CD4-positive, alpha-beta T cell treated with Interleukin-10 for 1 hour (primary cell): ENCODE measurements around the gene ALDOA.
"Not testable (repeated sequence)": the region's sequence is repeated elsewhere in the genome, so short reads cannot be mapped to it uniquely, and the experiment has no call there.

Experiments
- DNase-seq: peaks from one replicate; pipeline ENCODE4 v3.0.0-alpha.2; 2020

ALDOA gene

DNA sequence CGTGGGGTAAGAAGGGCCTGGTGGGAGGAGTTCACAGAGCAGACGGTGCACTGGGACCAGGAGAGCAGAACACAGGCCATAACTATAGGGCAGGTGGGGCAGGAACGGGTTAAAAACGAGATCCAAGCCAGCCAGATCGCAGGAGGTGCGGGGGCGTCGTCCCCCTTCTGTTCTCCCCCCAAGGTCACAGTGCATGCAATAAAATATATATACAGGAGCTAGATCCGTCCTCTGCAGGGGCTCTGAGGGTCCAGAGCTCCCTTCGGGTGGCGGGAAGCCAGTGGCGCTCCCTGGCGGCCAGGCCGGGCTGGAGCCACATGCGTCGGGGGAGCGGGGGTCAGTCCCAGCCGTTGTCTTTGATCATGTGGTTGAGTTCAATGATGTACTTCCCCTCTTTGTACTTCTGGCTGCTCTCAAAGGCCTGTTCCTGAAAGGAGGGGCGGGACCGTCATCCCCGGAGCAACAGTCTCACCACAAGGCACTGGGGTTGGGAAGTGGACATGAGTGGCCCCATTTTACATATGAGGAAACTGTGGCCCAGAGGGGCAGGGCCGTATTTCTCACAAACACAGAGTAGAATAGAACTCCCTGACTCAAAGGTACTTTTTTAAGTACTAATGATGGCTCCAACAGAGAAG, 26.9 kb downstream of the ALDOA start:
- peak; percentile 81 for DNase-seq

DNA sequence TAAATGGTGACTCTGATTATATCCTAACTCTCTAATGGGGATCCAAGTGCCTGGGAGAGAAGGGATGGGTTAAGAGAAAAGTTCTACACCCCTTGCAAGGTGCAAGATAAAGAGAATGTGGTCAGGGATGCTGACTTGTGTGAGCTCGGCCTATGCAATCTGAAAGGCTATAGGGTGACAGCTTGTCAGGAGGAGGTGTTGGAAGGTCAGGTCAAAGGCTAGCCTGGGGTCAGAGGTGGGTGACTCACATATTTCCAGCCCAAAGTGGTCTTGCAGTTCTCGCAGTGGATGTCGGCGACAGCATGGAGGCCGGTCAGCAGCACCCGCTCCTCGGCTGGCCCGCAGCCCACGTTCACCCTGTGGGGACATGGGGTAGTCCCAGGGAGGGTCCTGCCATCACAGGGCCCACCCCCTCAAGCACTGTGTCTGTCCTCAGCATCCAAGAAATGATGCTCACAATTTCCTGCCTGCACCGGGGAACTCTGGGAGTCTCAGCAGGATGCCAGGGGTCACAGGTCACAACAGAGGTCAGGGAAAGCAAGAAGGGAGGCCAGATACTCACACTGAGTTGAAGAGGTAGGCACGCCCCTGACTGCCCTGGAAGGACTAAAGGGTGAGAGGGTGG, 29.1 kb downstream of the ALDOA start:
- no peak for DNase-seq

DNA sequence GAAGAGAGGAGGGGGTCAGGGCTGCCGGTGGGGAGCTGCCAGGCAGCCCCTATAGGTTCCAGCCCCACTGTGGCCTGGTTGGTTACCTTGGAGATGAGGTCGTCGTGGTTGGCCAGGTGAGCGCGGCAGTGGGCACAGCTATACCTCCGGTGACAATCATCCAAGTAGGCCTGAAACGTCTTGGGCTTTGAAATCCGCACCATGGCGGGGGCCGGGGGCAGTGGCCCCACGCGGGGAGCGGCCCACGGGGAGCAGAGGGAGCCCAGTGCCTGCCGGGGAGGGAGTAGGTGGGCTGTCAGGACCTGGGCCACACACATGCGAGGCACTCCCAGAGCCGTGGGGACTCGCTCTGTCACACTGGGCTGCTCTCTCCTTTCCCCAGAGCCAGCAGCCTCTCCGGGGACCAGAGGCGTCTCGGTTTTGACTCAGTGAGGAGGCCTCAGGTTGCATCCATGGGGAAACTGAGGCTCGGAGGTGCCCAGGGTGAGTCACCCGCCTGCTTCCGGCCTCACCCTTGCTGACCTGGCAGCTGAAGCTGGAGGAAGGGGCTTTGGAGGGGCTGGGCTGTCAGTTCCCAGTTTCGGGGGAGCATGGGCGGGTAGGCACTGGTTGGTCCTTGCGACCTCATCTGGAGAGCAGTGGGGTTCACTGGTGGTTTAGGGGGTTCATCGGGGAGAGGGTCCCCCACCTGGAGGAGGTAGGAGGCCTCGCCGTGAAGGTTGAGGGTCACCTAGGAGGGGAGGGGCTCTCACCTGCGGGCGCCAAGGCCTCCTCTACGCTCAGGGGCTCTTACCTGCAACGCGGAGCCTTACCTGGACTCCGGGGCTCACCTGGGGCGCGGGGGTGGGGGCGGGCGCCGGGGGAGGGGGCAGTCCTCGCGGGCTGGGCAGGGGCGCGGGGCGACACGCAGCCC, 29.9 kb downstream of the ALDOA start:
- DNase-seq, result no peak

DNA sequence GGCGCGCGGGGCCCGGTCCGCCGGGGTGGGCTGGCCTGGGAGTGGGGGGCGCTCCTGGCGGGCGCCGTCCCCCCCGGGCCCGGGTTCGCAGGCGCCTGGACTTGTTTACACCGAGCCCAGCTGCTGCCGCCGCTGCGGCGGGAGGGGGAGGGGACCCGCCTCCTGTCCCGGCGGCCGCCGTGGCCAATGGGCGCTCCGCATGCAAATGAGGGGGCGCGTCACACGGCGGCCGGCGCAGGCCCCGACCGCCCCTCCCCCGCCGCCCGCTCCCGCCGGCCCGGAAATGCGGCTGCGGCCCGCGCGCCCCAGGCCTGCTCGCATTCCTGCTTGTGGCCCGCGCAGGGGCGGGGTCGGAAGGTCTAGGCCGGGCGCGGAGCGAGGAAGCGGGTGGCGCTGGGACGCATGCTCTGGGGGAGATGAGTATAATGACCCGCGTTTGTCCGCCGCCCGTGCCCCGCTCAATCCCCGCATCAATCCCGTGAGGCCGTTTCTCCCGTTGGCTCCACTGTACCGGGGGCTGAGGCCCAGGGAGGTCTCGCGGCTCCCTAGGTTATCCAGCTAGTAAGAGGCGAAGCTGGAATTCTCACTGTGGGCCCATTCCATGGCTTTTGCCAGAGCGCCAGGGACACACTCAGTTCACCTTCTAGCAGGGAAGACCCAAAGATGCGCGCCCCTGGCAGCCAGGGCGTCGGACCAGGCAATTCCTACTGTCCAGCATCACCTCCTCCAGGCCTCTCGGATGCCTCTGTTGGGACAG, 30.7 kb downstream of the ALDOA start, which contains the start of gene YPEL3:
Gene YPEL3 (minus strand): TSS at position 109 of the 757 bp plus-strand sequence. CDS start 731 bp downstream, outside the sequence.
- peak; percentile 91 for DNase-seq

DNA sequence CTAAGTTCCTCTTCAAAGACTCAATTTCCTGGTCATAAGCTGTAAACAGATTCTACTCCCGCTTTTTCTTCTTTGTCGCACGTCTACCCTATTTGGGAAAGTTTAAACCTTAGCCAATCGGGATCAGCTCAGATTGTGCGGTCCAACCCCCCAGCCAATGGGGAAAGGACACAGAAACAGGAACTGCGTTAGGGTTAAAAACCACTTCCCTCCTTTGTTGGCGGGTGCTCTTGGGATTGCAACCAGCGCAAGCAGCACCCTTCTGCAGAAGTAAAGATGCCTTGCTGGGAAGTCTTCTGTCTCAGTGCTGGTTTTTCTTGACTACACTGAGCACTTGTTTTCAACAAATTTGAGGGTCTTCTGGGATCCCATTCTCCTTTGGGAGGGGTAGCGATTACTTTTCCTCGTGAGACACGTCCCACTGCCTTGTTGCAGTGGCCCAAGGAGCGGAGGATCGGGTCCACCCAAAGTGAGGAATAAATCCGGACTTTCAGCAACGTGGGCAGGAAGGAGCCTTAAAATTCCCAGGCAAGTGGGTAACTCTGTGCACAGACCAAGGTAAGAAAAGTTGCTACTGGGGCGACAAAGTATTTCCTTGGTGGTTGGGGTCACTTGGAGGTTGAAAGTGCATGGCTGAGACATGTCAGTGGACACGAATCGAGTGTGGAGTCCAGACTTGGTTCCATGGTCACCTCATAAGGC, 31.5 kb downstream of the ALDOA start:
- peak; percentile 39 for DNase-seq

DNA sequence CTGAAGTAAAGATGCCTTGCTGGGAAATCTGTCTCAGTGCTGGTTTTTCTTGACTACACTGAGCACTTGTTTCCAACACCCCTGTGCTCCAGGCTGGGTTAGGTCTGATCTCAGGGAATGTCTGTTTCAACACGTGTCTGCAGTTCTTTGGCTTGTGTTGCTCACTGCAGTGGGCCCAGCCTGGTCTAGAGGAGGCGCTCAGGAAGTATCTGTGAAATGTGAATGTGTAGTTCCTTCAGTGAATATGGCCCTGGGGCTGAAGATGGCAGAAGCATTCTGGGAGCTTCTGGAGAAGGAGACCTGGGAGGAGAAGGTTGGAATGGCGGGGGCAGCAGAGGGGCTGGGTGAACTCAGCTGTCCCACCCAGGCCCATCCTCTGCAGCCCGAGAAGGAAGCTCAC, 38.5 kb downstream of the ALDOA start:
- DNase-seq, result no peak

DNA sequence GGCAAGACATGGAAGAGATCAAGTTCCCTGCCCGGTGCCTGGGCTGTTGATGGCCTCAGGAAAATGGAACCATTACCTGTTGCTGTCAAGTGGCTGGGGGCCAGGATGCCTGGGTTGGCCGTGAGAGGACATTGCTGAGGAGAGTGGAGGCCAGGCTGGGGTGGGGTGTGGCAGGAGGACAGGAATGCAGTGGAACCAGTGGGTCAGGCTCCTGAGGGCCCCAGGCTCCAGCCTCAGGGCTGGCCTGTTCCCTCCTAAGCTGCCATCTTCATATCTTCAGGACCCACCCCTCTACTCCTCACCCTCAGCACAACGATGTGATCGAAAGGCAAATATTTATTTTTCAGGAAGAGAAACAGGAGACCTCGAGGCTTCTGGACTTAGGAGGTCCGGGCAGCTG, 38.9 kb downstream of the ALDOA start:
- no peak for DNase-seq

DNA sequence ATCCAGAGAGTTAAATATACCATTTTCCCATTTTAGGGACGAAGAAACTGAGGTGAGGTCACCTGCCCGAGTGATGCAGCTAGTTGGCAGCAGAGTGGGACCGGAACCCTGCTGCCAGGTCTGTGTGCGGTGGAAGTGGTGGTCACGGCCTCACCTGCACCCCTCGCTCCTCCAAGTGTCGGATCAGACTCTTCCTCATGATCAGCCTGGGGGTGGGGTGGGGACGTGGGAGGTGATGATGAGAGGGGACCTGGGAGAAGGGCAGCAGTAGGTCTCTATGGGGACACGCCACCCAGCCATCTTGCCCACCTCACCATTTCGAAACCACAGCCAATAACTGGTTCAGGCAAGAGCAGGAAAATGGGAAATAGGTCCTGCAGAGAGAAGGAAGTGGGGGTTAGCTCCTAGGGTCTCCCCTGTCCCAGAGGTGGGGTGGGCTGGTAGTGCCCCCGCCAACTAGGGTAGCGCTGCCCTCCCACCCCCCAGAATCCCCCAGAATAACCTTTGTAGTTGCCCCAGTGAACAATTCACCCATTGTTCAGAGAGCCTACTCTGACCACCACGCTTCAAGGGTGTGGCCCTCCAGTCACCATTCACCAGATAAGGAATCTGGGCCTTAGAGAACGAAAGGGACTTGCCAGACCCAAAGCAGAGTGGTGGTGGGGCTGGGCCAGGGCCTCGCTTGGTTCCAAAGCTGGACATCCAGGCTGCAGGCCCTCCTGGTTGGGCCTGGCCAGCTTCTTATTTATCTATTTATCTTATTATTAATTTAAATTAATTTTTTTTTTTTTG, 42.7 kb downstream of the ALDOA start:
- DNase-seq, result no peak

DNA sequence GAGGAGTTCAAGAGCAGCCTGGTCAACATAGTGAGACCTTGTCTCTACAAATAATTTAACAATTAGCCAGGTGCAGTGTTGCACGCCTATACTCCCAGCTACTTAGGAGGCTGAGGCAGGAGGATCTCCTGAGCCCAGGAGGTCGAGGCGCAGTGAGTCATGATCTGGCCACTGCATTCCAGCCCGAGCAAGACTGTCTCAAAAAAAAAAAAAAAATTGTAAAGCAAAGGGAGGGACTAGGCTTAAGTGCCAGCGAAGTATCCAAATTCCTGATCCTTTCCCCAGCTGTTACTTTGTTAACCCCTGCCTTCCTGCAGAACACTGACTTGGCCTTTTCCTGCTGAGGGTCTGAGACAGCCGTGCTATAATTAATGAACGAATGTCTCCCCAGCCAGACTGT, 45.1 kb downstream of the ALDOA start:
- DNase-seq, result no peak

DNA sequence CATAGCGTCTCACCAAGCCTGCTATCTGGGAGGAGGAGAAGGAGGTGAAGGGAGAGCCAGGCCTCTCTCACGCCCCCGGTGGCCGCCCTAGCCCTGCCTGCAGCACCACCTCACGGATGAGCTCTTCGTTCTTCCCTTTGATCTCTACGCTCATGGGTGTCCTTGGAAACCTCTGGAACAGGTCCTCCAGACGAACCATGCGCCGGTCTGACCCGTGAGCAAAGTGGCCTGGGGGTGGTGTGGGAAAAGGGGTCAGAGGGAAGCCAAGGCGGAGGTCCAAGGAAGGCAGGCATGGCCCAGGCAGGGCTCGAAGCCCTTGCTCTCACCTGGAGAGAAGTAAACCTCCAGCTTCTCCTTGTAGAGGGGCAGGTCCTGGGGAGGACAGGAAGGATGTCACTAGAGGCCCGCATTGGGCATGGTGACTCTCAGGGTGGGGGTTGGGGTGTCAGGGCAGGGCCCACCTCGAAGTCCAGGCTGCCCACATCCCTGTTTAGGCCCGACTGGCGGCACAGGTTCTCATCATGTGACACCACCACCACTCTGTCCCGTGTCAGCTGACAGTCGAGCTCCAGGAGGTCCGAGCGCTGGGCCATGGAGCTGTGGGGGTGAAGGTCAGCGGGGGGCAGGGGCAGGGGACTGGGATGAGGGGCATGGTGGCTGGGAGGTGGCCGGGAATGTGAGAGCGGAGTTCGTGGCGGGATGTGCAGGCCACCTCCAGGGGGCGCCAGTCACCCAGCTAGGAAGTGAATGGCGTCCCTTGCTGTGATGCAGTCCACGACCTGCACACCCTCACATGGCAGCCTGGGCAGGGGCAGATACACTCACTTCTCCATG, 46.9 kb downstream of the ALDOA start:
- peak; percentile 62 for DNase-seq

DNA sequence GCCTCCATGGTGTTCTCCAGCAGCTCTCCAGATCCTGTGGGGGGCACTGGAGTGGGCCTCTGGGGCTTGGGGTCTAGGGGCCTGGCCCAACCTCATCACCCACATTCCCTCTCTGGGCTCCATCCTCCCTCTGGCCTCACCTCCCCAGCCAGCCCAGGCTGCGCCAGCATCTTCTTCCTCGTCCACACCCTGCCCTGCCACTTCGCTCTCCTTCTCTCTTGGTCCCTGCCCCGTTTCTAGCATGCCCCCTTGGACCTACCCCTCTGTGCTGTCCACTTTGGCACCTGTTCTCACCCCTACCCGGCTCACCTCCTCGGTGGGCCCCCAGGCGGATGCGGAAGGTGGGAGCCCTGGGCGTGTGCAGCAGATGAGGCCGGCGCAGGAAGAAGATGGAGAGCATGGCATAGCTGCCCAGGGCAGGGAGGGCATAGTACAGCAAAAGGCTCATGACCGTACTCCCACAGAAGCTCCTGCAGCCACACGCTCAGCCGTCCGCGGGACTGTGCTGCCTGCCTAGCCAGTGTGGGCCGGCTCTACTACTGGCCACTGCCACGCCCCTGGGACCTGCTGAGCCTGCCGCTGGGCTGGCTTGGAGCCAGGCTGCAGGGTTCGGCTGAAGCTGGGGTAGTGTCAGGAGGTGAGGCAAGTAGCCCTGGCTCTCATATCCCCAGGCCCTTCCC, 47.6 kb downstream of the ALDOA start, which contains the start of gene GDPD3:
Gene GDPD3 (minus strand): TSS at position 507 of the 680 bp plus-strand sequence. CDS start 59 bp downstream, at position 448.
- no peak for DNase-seq

DNA sequence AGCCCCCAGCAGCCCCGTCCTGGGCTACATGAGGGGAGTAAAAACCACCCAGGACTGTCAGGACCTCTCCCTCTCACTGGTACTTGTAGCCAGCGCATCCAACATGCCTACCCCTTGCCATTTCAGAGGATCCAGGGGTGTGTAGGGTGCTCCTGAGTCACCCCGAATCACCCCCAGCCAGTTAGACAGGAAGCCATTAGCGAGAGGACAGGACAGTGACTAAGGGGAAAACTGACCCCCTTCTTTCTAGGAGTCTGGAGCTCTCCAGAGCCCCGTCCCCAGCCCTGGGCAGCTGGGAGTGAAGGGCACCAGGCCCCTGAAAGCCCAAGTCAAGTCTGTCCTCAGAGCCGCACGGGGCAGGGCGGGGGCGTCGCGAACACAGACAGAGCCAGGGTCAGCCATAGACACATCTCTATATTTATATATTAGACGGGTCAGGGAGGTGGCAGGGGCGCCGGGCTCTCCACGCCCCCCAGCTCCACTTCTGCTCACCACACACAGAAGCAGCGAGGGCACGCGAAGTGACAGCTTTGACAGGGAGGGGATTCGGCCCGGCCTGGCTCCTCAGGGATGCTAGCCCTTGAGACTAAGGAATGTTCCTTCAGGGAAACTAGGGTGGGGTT, 48.3 kb downstream of the ALDOA start:
- no peak for DNase-seq

DNA sequence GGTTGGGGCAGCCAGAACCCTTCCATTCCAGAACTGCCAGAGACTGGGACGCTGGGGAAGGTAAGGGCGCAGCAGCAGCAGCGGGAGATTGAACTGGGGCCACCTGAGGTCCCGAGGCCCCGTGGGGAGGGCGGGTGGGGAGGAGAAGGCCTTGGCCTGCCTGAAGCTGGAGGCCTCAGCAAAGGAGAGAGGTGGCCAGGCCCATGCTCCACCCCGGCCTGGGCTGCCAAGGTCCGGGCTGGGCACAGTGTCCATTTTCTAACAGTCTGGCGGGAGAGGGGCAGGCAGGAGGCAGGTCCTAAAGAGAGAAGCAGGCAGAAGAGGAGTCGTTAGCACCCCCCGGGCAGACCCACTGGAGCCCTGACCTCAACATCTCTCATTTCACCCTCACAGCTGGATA, 48.9 kb downstream of the ALDOA start:
- DNase-seq, result no peak

DNA sequence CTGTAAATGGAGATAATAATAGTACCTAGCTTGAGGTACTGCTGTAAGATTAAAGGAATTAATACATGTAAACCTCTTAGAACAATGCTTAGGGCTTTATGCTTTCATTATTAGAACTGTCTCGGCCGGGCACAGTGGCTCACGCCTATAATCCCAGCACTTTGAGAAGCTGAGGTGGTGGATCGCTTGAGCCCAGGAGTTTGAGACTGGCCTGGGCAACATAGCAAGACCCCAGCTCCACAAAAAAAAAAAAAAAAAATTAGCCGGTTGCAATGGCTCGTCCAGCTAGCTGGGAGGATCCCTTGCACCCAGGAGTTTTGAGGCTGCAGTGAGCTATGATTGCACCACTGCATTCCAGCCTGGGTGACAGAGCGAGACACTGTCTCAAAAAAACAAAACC, 49.3 kb downstream of the ALDOA start:
- not testable (repeated sequence) for DNase-seq

DNA sequence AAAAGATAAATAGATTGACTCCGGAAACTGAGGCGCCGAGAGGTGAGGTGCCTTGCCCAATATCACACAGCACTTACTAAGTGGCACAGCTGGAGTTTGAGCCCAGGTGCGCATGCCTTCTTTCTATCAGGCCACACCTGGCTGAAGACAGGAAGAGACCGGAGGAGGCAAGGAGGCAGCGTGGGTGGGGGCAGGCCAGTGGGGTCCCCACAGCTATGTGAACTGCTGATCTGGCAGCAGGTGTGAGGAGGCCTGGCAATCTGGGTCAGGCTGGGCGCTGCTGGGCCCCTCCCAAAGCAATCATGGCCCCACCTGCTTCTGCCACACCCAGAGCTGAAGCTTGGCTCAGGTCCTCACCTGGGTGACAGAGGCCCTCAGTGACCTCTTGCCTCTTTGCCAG, 49.7 kb downstream of the ALDOA start:
- peak; percentile 44 for DNase-seq

DNA sequence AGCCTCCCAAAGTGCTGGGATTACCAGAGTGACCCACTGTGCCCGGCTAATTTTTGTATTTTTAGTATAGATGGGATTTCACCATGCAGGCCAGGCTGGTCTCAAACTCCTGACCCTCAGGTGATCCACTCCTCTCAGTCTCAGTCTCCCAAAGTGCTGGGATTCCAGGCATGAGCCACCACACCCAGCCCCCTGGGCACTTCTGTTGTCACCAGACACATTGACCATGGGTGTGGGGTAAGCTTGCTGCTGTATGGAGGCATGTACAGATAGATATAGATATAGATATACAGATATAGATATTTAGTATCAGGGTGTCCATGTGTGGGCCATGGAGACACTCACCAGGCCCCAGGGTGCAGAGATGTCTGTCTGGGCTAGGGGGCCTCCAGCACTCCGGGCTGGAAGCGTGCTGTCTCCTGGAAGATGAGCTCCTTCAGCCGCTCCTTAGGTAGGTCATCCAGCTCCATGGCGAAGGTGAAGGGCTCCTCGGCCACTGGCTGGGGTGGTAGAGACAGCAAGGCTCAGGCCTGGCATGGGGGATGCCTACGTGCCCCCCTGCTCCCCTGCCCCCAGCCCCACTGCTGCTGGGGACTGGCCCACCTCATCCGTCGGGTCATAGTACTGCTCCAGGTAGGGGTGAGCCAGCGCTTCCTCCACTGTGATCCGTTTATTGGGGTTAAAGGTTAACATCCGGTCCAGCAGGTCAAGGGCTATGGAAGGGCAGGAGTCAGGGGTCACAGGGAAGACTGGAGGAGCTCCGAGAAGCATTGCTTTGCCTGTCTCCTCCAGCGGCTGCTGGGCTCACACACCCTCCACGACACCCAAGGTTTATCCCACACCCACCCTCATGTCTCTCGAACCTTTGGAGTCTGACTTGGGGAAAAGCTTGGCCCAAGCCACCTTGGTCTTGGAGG, 51.0 kb downstream of the ALDOA start:
- DNase-seq, result no peak

DNA sequence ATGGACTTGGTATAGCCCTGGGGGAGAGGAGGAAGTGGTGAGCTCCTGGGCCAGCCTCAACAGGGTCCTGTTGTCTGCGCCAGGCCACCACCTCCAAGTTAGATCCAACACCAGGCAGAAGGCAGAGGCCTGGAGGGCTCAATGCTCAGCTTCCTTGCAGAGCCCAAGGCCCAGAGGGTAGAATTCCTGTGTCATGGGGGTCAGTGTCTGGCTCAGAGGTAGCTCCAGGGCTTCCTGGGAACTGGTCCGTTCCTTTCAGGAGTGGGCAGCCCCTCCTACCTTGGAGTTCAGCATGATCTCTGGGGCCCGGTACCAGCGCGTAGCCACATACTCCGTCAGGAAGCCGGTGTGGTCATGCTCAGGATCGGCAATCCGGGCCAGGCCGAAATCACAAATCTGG, 52.2 kb downstream of the ALDOA start:
- DNase-seq, result no peak

DNA sequence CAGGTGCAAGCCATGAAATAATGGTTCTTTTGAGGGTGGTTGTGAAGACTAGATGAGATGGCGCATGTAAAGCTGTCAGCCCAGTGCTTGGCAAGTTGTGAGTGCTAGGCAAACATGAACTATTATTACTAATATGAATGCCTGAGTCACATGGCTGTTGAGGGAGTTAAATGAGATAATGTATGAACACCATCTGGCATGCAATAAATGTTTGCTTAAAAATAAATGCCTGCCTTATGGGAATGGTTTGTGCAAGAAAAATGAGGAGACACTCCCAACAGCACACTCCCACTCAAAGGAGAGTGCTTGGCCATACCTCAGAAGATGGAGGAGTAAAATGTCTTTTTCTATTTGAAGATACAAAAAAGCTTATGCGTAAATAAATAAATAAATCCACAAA, 53.9 kb downstream of the ALDOA start:
- DNase-seq, result no peak
